Measurements from ENCODE around the gene TMEM39A. TPM values are rescaled to one million over a fixed set of nuclear protein-coding genes. Genes with fewer than 3 reads are reported as not detected.
A peak's percentile ranks its signal among the peaks of the same experiment; 100 is the strongest.

Gene TMEM39A
- total and polyA plus RNA-seq, 8 donors = 4.7 to 59.7 (median 27.6) TPM

DNA sequence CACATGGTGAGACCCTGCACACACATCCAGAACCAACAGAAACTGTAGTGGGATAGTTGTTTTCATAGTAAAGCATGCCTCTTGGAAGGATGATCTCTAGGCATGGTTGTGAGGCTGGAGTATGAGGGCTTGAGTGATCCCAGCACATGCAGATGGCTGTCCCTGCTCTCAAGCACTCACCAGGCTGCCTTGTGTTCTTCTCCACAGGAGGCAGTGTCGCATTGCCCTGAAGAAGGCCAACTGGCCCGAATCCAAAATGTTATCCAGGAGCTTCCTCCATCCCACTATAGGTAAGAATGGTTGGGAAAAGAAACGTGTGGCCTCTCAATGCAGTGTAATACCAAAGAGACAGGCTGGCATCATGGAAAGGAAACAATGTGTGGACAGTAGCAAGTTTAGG lies 82.7 kb downstream of the TMEM39A start:
- intact Hi-C loops (cut with DNase I; ENCODE audit: low total_unique reads) = no loop called here
- H3K4me3 ChIP-seq = no peak overlapping the region
- H3K27ac ChIP-seq = no peak overlapping the region
- TF ChIP-seq EP300 (IDR thresholded peaks at IDR 0.05) = no peak
- TF ChIP-seq POLR2A (IDR thresholded peaks at IDR 0.05) = no peak
- no peaks in the 10 kb centered on the region for H3K27me3 ChIP-seq
- H3K9me3 ChIP-seq = no peaks in the 10 kb centered on the region
- H3K36me3 ChIP-seq = peaks cover 0 to 47% (median 23%) of the 10 kb centered on the region in 4 donors
- DNase-seq = peak in 1 of 2 donors; percentile 16
- WGBS, 5 donors = 59 to 63% (median 60%) methylated on average over 3 of the region's 3 CpGs
- H3K4me1 ChIP-seq = no peaks in the 10 kb centered on the region

Other genes with a start within 250 kb of the TMEM39A start
- gene B4GALT4, start 222.7 kb downstream of the TMEM39A start, total RNA-seq = 10 to 100 TPM in 3 of 5 donors, 1 to 10 TPM in 2; 5.5 to 39.7 (median 16.1) TPM
- 10 to 100 TPM; 12.0 to 14.6 (median 13.3) TPM for gene B4GALT4, start 222.7 kb downstream of the TMEM39A start, polyA plus RNA-seq
- 100 to 1,000 TPM in 1 of 5 donors, 10 to 100 TPM in 2, 1 to 10 TPM in 2; 2.9 to 275 (median 14.1) TPM for gene ARHGAP31, start 169.2 kb downstream of the TMEM39A start, total RNA-seq
- 1 to 10 TPM; 1.2 to 2.6 (median 2.1) TPM for gene ARHGAP31, start 169.2 kb downstream of the TMEM39A start, polyA plus RNA-seq
- 10 to 100 TPM; 15.2 to 42.3 (median 29.0) TPM for gene POGLUT1, start 5.3 kb upstream of the TMEM39A start, total RNA-seq
- 1 to 10 TPM; 2.3 to 6.3 (median 3.2) TPM for gene POGLUT1, start 5.3 kb upstream of the TMEM39A start, polyA plus RNA-seq
- 100 to 1,000 TPM in 1 of 5 donors, 10 to 100 TPM in 4; 26.3 to 165 (median 75.8) TPM for gene TIMMDC1, start 34.9 kb upstream of the TMEM39A start, total RNA-seq
- gene TIMMDC1, start 34.9 kb upstream of the TMEM39A start, polyA plus RNA-seq = 10 to 100 TPM; 55.5 to 66.6 (median 62.6) TPM
- 1 to 10 TPM in 2 of 5 donors, under 1 TPM in 2, not detected in 1; 0.14 to 9.9 (median 1.4) TPM for gene CD80, start 96.0 kb upstream of the TMEM39A start, total RNA-seq
- under 1 TPM in 2 of 3 donors, not detected in 1; 0.19 to 0.25 TPM for gene CD80, start 96.0 kb upstream of the TMEM39A start, polyA plus RNA-seq
- gene ADPRH, start 115.9 kb upstream of the TMEM39A start, total RNA-seq = 10 to 100 TPM in 1 of 5 donors, 1 to 10 TPM in 2, under 1 TPM in 1, not detected in 1; 0.89 to 21.4 (median 2.8) TPM
- gene ADPRH, start 115.9 kb upstream of the TMEM39A start, polyA plus RNA-seq = 1 to 10 TPM; 1.8 to 3.7 (median 2.5) TPM
- gene PLA1A, start 134.3 kb upstream of the TMEM39A start, total RNA-seq = 10 to 100 TPM in 1 of 5 donors, 1 to 10 TPM in 2, not detected in 2; 3.1 to 16.9 (median 9.3) TPM
- 1 to 10 TPM; 1.1 to 3.5 (median 2.3) TPM for gene PLA1A, start 134.3 kb upstream of the TMEM39A start, polyA plus RNA-seq
- 10 to 100 TPM in 1 of 5 donors, 1 to 10 TPM in 4; 8.5 to 10.7 (median 9.3) TPM for gene POPDC2, start 197.0 kb upstream of the TMEM39A start, total RNA-seq
- gene POPDC2, start 197.0 kb upstream of the TMEM39A start, polyA plus RNA-seq = 1 to 10 TPM; 1.4 to 5.6 (median 2.7) TPM
- 10 to 100 TPM; 28.6 to 65.9 (median 32.5) TPM for gene COX17, start 213.8 kb upstream of the TMEM39A start, total RNA-seq
- gene COX17, start 213.8 kb upstream of the TMEM39A start, polyA plus RNA-seq = 100 to 1,000 TPM; 164 to 184 (median 179) TPM
- 10 to 100 TPM in 1 of 5 donors, 1 to 10 TPM in 4; 3.6 to 46.1 (median 3.8) TPM for gene CFAP91, start 239.4 kb upstream of the TMEM39A start, total RNA-seq
- gene CFAP91, start 239.4 kb upstream of the TMEM39A start, polyA plus RNA-seq = 1 to 10 TPM; 1.5 to 1.8 (median 1.5) TPM

All from stomach (tissue), 9 donors.